ENCODE results near the gene GRP.
"Not testable (repeated sequence)": the region's sequence is repeated elsewhere in the genome, so short reads cannot be mapped to it uniquely, and the experiment has no call there.

GRP gene

GRCh38 chr18:59229701-59230443 is 9.9 kb downstream of the GRP start:
- no peak for FAIRE-seq

DNA sequence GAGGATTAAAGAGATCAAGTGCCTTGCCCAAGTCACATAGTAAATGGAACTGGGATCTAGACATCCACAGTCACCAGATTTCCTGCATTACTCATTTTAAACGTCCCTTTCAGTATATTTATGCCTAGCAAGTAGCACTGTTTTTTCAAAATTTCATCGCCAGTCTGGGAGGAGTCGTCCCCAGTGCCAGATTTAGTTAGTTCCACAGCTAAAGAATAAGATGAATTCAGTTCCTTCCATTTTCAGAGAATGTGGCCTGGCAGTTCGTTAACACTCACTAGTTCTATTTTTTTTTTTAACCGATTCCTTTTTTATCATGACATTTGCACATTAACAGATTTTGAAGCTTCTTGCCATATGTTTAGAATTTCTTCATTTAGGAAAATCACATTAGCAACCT is 11.2 kb downstream of the GRP start:
- FAIRE-seq, result no peak

DNA sequence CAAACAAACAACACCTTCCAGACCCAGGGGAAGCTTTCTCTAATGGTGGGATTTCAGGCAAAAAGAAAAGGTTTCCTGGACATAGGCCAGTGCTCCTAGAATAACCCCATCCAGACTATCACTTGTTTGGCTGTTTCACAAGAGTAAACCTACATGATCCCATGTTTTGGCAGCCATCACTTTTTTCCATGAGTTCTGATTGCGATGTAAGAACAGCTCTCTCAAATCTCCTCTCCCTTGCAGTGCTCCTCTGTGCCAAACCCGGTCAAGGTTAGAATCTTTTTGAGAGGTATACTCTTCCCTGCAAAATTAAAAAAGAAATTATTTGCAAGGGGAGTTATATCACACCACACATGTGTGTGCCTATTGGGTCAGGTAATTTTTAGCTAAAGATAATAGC is 11.9 kb downstream of the GRP start:
- FAIRE-seq, result no peak

DNA sequence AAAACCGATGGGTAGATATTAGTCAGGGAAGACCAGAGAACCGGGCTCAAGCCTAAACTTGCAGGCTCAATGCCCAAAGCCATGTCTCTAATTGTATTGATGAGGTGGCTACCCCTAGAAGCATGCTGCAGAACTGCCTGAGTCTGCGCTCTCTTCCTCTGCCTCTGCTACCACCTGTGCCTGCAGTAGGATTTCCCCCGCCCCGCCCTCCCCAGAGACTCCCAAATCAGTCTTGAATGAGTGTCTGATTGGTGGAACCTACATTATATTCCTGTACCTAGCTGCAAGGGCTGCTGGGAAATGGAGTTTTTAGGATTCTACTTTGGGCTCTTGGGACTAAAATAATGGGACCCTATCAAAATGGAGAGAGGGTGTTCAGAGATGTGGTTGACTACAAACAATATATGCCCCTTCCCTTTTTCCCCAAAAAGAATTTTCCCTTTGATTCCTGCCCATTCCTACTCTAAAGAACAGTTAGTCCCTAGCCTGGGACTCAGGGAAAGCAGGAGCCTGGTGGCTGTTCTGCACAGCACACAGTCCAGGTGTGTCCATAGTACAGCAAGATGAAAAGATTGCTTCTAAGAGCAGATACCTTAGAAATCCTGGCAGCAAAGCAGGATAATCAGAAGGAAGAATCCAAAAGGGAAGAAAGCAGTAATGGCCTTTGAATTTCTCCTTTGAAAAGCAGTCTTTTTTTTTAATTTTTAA is 12.5 kb downstream of the GRP start:
- FAIRE-seq, result no peak

- FAIRE-seq, result no peak
Observed at GRCh38 chr18:59233017-59233410, 13.1 kb downstream of the GRP start.

DNA sequence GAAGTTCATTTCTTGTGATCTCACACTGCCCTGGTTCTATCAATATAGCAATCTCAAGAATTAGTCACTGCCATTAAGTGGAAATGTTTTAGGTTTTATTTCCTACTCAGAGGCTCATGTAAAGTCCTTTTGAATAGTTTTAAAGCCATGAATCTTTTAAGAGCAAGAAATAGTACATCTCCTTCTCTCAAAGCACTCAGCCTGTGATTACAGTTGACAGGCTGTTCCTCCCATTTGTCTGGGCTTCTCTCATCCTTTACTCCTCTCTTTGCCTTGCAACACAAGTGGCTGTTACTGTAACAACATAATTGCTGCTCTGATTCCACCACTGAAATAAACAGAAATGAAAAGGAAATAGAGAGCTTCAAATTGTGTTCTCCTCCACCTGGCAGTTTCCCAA is 18.4 kb downstream of the GRP start:
- FAIRE-seq, result no peak

DNA sequence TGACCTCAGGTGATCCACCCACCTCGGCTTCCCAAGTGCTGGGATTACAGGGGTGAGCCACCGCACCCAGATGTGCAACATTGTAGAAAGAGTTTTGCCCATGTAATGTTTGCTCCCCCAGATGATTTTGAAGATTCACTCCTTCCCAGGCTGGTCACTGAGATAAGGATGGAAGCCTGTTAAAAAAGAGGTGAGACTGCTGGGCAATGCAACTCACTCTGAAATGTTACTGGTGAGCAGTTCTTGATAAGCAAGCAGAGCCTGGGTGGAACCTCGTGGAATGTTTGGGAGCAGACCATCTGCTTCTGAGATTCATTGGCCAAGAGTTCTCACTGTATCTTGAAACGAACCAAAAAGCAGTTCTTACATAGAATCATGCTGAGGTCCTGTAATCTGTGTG is 19.7 kb downstream of the GRP start:
- FAIRE-seq, result no peak

DNA sequence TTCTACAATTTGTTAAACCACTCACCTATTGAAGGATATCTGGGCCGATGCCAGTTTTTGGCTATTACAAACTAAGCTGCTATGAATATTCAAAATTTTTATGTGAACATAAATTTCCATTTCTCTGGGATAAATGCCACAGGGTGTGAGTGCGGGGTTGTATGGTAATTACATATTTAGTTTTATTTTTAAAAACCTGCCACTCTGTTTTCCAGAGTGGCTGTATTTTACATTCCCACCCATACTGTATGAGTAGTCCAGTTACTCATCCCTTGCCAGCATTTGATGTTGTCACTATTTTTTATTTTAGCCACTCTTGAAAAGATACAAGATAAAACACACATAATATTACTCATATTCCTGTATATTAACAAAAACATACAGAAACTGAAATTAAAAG is 22.9 kb downstream of the GRP start:
- no peak for FAIRE-seq

DNA sequence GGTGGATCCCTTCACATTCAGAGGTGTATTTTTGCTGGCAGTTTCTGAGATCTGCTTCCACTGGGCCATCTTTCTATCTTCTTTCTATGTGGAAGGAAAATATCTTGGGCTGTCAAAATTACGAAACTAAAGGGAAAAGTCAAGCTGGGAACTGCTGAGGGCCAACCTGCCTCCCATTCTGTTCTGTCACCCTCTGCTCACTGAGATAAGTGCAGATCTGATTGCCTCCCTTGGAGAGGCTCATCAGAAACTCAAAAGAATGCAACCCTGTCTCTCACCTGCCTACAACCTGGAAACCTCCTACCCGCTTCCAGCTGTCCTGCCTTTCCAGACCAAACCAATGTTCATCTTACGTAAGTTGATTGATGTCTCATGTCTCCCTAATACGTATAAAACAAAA is 26.8 kb downstream of the GRP start:
- FAIRE-seq, result no peak

DNA sequence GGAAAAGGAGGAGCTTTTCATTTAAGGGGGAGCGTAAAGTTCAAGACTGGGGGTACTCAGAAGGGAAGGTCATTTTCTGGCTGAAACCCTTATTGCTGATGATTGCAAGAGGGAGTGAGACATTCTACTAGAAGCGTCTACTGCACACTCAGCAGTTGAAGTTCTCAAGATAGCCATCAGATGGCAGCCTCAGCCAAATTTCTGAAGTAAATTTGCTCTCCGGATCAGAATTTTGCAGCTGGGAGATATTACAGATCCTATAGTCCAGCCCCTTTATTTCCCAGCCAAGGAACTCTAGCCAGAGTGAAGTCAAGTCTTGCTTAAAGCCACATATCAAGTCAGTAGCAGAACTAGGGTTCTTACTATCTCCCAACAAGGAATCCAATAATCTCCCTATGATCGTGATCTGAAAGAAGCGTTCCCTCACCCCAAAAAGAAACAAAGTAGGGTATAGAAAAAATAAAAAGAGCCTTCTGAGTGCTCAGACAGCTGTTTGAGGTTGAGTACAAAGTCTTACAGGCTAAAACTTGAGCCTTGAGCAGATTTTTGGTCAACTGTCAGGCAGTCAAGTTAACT is 29.3 kb downstream of the GRP start:
- FAIRE-seq, result no peak

GRCh38 chr18:59255491-59255890 is 35.5 kb downstream of the GRP start:
- FAIRE-seq, result not testable (repeated sequence)

DNA sequence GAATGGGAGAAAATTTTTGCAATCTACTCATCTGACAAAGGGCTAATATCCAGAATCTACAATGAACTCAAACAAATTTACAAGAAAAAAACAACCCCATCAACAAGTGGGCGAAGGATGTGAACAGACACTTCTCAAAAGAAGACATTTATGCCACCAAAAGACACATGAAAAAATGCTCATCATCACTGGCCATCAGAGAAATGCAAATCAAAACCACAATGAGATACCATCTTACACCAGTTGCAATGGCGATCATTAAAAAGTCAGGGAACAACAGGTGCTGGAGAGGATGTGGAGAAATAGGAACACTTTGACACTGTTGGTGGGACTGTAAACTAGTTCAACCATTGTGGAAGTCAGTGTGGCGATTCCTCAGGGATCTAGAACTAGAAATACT is 41.9 kb downstream of the GRP start:
- not testable (repeated sequence) for FAIRE-seq

- not testable (repeated sequence) for FAIRE-seq
Observed at GRCh38 chr18:59262243-59262642, 42.3 kb downstream of the GRP start.

DNA sequence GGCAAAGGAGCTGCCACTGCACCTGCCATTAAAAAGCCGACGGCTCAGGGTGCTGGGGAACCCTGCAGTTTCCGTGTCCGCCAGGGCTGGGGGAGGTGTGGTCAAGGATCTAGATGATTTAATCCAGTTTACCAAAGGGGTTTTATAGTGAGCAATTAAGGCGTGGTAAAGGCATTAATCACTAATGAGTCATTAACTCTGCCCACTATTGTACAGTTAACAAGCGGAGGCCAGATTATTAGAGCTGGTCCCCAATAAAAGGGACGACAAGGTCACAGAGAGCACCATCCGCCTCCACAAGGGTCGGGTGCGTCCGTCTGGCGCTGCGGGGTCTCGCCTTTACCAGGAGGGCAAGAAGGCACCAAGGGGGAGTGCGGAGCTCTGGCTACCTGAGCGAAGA is 43.7 kb downstream of the GRP start:
- FAIRE-seq, result no peak

DNA sequence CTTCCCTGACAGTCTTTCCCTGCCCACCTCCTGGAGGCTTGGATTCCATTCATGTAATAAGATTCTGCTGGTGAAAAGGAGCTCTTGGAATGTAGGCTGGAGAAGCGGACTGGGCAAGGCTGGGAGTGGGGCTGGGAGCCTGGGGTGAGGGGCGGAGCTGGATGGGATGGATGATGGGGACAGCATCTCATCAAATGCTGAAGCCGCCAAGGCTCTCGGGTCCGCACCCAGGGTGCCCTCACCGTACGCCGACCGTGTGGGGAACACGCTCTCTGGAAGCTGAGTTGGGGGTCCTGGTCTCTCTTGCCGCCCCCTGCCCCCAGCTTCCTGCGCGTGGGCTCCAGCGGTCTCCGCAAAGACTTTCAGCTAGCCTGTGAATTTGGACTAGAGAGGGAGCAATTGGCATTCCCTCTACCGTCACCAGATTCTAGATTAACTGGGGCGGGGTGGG is 44.2 kb downstream of the GRP start:
- no peak for FAIRE-seq

GRCh38 chr18:59264651-59265245 is 44.8 kb downstream of the GRP start:
- no peak for FAIRE-seq

GRCh38 chr18:59265246-59265973 is 45.5 kb downstream of the GRP start:
- FAIRE-seq, result no peak

DNA sequence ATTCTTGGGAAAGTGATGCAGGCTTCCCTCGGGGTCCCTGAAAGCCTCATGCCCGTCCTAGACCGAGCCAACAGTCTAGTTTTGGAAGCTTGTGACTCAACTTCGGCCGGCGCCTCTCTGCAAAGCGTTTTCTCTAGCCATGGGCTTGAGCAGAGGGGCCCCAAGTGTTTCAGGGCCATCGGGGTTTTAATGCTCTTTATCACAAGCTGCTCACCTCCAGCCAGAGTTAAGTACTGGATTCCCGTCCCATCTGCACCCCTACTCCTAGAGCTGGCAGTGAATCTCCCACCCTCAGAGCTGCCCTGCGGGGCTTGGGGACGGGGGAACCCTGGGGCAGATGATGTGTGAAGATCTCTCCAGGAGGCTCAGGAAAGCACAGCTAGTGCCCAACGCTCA is 46.0 kb downstream of the GRP start:
- FAIRE-seq, result no peak

- FAIRE-seq, result no peak
Observed at GRCh38 chr18:59266459-59266858, 46.5 kb downstream of the GRP start.

DNA sequence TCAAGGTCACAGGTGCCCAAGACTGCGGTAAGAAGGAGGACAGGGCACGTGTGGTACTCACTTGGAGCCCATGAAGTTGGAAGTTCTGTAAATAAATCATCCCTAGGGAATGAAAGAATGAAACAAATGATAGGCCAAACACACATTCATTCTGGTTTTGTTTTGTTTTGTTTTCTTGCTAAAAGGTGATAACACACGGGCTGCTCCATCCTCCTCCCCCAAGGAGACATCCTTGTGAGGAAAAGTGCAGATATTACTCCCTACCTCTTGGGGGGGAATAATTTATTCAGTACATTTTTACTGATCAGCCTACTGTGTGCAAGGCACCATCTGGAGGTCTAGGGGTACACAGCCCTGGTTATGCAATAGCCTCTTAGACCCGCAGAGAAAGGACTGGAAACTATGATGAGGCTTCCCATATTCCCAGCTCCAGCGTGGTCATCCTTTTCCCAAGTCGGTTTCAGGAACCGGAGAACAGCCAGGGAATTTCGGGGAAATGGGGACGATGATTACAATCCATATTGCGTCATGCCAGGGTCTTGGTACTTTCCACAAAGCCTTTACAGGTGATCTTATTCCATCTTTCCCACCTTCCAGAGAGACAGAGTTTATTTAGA is 47.0 kb downstream of the GRP start:
- no peak for FAIRE-seq

GRCh38 chr18:59267503-59268126 is 47.7 kb downstream of the GRP start:
- no peak for FAIRE-seq

DNA sequence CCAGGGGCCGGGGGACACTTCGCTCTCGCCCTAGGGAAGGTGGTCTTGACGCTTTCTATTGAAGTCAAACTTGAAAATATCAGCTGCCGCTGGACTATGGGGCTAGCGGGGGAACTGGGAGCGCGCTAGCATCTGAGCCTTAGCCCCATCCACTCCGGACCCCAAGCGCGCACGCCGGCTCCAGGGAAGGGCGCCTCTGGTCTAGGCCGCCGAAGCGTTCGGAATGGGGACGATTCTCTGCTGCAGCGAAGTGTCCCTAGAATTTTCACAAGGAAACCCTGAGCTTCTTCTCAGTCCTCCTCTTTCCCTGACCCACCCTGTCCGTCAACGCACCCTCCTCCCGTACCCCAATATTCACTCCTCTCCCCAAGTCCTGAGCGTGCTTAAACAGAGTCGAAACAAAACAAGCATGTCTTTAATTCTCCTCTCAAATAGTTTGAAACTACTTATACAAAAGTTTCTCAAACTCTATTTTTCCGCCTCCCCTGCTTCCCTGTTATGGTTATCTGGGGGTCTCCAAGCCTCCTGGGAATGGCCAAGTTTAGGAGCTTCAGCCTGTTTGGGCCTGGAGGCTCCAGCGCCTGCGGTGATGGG is 48.3 kb downstream of the GRP start:
- FAIRE-seq, result no peak
